ENCODE data around the gene DTWD1. TPM values are rescaled to one million over a fixed set of nuclear protein-coding genes. Genes with fewer than 3 reads are reported as not detected.

The DTWD1 gene
- polyA plus RNA-seq, 4 donors = 34.5 to 46.5 (median 41.2) TPM

Other genes starting within 250 kb of the DTWD1 start
- gene FGF7, start 197.8 kb upstream of the DTWD1 start, polyA plus RNA-seq (ENCODE audit: insufficient read length in 4 of 4) = 10 to 100 TPM; 13.4 to 28.3 (median 20.7) TPM
- gene FAM227B, start 230 bp upstream of the DTWD1 start, polyA plus RNA-seq (ENCODE audit: insufficient read length in 4 of 4) = 10 to 100 TPM; 14.0 to 22.3 (median 18.9) TPM